HG03280 (cell line): ENCODE results near the gene PTRHD1.

ENCODE experiments used
- ATAC-seq: cut with Tn5 transposase; IDR thresholded peaks from one replicate; pipeline ENCODE4 v1.9.1; 2021; ENCODE audit warnings: mild to moderate bottlenecking, moderate library complexity; ENCODE audit not compliant: unreplicated experiment

The PTRHD1 gene

GRCh38 chr2:24762518-24762917 is 30.7 kb downstream of the PTRHD1 start:
- ATAC-seq, result no peak

- no peak for ATAC-seq
Observed at GRCh38 chr2:24761866-24762265, 31.3 kb downstream of the PTRHD1 start.

DNA sequence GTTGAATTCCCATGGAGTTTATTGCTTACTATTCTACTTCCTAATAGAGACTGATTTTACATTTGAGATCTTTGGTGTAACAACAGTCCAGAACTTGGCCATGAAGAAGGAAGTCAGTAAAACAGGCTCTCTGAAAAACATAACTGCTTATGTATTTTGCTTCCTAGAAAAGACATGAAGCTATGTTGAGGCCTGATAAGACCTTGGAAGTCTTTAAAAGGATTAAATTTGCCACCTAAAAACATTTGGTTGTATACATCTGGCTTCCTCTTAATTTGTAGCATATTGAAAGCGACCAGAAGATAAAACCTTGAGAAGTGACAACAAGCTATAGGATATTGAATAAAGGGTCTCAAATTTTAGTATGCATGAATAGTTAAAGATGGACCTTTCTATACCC is 36.4 kb downstream of the PTRHD1 start:
- ATAC-seq, result no peak

GRCh38 chr2:24754985-24755705 is 38.0 kb downstream of the PTRHD1 start:
- no peak for ATAC-seq

GRCh38 chr2:24749069-24749691 is 44.0 kb downstream of the PTRHD1 start:
- no peak for ATAC-seq

- no peak for ATAC-seq
Observed at GRCh38 chr2:24747299-24747698, 45.9 kb downstream of the PTRHD1 start.

GRCh38 chr2:24745825-24746224 is 47.4 kb downstream of the PTRHD1 start:
- ATAC-seq, result no peak

GRCh38 chr2:24744356-24744755 is 48.8 kb downstream of the PTRHD1 start:
- no peak for ATAC-seq

DNA sequence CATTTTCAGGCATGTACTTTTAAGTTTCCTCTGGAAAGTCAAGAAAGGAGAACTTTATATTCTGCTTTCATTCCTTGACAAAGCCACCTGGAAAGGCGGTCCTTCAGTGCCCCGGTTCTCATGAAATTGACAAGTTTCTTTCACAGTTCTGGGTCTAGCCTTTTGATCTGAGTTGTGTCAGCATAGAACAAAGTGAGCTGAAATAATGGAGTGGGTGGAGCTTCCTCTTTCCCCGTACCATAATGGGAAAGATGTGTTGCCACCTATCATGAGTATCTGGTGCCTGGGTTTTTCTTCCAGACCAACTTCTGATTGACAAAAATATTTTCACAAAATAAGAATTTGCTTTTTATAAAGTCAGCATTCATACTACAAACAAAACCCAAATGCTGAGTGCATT is 49.3 kb downstream of the PTRHD1 start:
- no peak for ATAC-seq

DNA sequence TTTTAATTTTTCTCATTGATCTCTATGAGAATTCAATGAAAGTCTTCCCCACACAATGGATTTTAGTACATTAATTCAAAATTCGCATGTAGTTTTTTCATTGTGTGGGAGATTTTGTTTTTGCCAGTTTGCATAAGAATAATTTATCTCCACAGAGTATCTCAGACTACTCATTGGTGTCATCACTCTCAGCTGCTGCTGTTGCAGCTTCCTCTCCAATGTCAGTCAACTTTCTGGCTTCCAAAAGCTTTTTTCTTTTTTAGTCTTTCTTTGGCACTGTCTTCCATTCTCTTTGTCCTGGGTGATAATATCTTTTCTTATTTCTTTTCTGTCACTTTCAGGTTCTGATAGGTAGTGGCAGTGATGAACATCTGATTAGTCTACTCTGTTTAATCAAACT is 50.5 kb downstream of the PTRHD1 start:
- no peak for ATAC-seq

DNA sequence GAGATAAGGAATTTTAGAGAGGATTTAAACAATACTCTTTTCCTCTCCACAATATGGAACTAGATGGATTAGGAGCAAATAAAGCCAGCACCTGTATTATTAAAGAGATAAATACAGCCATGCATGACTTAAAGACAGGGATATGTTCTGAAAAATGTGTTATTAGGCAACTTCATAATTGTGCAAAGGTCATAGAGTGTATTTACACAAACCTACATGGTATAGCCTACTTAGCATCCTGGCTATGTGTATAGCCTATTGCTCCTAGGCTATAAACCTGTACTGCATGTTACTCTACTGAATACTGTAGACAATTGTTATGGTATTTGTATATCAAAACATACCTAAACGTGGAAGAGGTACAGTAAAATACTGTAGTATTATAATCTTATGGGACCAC is 53.0 kb downstream of the PTRHD1 start:
- ATAC-seq, result no peak
